GM21360 (cell line): ENCODE measurements around the gene PSMF1.
"Not testable (repeated sequence)": the region's sequence is repeated elsewhere in the genome, so short reads cannot be mapped to it uniquely, and the experiment has no call there.

ENCODE experiments used
- ATAC-seq: cut with Tn5 transposase; IDR thresholded peaks from one replicate; pipeline ENCODE4 v1.9.1; 2021; ENCODE audit warnings: mild to moderate bottlenecking, moderate library complexity; ENCODE audit not compliant: unreplicated experiment

Gene PSMF1

DNA sequence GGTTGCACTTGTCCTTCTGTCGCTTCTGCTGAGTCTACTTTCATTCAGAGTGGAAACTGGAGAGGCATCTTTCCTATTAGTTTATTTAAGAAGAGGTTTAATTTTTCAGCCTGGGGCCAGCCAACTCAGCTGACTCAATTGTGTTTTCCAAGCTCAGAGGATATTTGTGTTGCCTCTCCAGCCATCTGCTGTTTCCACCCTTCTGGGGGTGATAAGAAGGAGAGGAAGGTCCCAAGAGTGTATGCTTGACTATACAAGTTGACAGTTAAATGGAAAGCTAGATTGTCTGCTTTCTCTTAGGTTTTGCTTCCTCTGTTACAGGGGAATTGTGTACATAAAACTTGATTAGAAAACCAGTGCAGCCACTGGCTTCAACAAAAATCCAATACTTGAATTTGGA, 3.0 kb downstream of the PSMF1 start:
- ATAC-seq, result no peak

DNA sequence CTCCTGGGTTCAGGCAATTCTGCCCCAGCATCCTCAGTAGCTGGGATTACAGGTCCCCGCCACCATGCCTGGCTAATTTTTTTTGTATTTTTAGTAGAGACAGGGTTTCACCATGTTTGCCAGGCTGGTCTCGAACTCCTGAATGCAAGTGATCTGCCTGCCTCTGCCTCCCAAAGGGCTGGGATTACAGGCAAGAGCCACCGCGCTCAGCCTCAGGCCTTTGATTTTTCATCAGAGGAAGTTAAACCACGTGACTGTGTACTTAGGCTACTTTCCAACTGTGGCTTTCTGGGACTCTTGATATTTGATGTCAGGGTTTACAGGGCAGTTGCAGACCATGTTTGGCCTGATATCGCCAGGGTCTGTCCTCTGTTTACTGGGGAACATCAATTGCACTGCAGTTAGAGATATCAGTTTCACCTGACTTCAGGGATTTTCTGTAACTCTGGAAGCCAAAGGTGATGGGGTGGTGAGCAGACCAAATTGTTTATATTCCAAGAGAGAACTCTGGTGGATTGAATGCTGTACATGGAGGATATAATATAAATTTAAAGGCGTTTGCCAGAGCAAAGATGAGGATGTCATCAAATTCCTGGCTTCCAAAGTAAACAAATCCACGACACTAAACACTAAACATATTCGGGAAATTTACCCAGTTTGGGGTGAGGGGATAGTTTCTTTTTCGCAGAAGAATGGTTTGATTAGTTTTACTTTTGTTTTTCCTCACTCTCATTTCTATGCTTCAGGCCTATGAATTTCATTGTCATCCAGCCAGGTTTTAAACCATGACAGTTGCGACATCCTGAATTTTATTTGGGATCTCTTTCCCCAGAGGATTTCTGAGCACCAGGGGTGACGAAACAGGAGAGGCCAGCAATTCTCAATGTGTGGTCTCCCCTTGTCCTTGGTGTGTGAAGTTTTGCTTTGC, 4.2 kb downstream of the PSMF1 start:
- no peak for ATAC-seq

- ATAC-seq, result no peak
Observed at GRCh38 chr20:1123666-1124065, 5.3 kb downstream of the PSMF1 start.

- ATAC-seq, result no peak
Observed at GRCh38 chr20:1124421-1124820, 6.0 kb downstream of the PSMF1 start.

DNA sequence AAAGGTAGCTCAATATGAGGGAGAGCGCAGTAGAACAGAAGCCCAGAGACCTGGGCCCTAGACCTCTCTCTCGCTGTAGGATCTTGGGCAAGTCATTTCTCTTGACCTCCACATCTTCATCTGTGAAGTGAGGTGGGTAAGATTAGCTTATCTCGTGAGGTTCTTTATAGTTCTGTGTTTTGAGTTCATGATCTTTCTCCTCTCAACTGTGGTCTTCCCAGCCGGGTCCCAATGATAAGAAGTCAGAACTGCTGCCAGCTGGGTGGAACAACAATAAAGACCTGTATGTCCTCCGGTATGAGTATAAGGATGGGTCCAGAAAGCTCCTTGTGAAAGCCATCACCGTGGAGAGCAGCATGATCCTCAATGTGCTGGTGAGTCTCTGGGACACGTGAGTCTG, 6.9 kb downstream of the PSMF1 start:
- no peak for ATAC-seq

DNA sequence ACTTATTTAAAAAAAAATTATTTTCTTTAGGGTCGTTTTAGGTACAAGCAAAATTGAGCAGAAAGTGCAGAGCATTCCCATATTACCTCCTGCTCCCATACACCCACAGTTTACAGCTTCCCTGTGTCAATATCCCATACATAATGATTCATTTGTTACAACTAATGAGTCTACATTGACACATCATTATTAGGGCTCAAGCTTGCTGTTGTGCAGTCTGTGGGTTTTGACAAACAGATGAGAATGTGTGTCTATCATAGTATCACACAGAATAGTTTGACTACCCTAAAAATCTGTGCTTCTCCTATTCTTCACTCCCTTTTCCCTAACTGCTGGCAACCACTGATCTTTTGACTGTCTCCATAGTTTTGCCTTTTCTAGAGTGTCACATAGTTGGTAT, 9.4 kb downstream of the PSMF1 start:
- no peak for ATAC-seq

GRCh38 chr20:1130058-1130694, 11.8 kb downstream of the PSMF1 start:
- no peak for ATAC-seq

GRCh38 chr20:1130847-1131246, 12.4 kb downstream of the PSMF1 start:
- ATAC-seq, result no peak

- no peak for ATAC-seq
Observed at GRCh38 chr20:1131354-1131753, 13.0 kb downstream of the PSMF1 start.

- ATAC-seq, result no peak
Observed at GRCh38 chr20:1134355-1134754, 16.0 kb downstream of the PSMF1 start.

GRCh38 chr20:1134836-1135235, 16.4 kb downstream of the PSMF1 start:
- no peak for ATAC-seq

- ATAC-seq, result no peak
Observed at GRCh38 chr20:1137236-1137635, 18.8 kb downstream of the PSMF1 start.

- ATAC-seq, result no peak
Observed at GRCh38 chr20:1144401-1145172, 26.2 kb downstream of the PSMF1 start.

DNA sequence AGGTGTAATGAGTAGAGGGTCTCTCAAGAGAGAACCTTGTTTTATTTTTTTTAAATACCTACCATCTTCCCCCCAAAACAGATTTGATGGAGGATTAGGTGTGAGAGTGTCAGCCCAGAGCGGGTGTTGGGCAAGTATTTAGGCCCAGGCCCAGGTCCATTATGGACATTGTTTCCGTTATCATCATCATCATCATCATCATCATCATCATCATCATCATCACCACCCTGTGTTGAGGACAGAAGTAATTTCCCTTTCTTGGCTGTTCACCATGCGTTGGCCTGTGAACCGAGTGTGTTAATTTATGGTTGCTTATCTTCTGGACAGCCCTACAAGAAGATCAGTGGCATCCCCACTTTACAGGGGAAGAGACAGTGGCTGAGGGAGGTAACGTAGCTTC, 28.6 kb downstream of the PSMF1 start:
- ATAC-seq, result no peak

GRCh38 chr20:1149812-1150211, 31.4 kb downstream of the PSMF1 start:
- not testable (repeated sequence) for ATAC-seq

GRCh38 chr20:1150218-1150617, 31.8 kb downstream of the PSMF1 start:
- no peak for ATAC-seq

- no peak for ATAC-seq
Observed at GRCh38 chr20:1150968-1151367, 32.6 kb downstream of the PSMF1 start.

DNA sequence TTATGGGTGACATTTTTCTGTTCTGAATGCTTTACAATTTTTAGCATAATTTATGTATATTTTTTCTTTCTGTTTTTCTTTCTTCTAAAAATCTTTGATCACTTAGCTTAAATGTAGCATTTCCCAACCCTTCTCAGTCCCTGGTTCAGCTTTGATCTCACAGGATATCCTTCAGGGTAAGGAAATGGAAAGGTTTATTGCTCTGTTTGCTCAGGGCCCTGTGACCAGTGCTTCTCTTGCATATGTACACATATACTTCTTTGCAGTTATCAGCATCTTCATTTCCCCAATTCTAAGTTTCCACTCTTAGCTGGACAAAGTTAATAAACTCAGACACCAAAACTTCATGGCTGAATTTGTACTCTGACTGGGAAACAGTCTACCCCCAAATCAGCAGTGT, 35.8 kb downstream of the PSMF1 start:
- no peak for ATAC-seq

GRCh38 chr20:1154691-1155090, 36.3 kb downstream of the PSMF1 start:
- no peak for ATAC-seq

DNA sequence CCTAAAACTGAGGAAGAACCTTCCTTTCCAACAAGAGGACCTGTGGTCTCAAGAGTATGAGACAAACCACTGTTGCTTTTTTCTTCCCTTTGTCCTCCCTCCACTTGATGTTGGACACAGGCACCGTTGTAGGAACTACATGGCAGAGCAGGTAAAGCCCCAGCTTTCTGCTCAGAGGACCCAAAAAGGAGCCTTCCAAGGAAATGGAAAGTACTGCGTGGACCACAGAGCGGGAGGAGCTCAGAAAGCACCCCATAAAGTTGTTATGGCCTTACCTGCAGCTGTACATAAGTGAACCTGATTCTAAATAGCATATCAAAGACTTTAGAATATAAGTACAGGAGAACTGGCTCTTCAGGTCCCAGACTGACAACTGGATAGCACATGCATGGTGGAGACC, 36.9 kb downstream of the PSMF1 start:
- ATAC-seq, result no peak

- ATAC-seq, result no peak
Observed at GRCh38 chr20:1160496-1160895, 42.1 kb downstream of the PSMF1 start.

DNA sequence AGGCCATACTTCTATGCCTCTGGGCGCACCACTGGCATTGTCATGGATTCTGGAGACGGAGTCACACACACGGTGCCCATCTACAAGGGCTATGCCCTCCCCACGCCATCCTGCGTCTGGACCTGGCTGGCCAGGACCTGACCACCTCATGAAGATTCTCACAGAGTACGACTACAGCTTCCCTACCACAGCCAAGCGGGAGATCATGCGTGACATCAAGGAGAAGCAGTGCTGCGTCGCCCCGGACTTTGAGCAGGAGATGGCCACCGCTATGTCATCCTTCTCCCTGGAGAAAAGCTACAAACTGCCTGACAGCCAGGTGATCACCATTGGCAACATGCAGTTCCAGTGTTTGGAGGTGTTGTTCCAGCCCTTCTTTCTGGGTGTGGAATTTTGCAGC, 42.6 kb downstream of the PSMF1 start:
- ATAC-seq, result no peak
